Body of pancreas (tissue), 4 donors: ENCODE results near the gene GRHL1. TPM values are rescaled to one million over a fixed set of nuclear protein-coding genes. Genes with fewer than 3 reads are reported as not detected.

ENCODE experiments used
- ATAC-seq: fragments of 150-250 bp; one replicate; pipeline ENCODE4 v1.9.1; 2016
- DNase-seq, 4 donors: peaks; one replicate each; pipeline ENCODE4 v3.0.0-alpha.2; 2019
- H3K27ac ChIP-seq, 4 donors: fragments of 200-600 bp; sonication (generic); 1 replicate in 3 of 4; 2 replicates in 1 of 4; pipeline versions ENCODE4 v1.5.1 to v1.6.1; 2016 to 2019; ENCODE audit warnings: mild to moderate bottlenecking in 1 of 4, mixed read lengths in 1 of 4, moderate library complexity in 1 of 4
- H3K27me3 ChIP-seq, 2 donors: fragments of 200-600 bp; sonication (generic); one replicate each; pipeline ENCODE4 v1.6.0; 2016; ENCODE audit warnings: mild to moderate bottlenecking in 1 of 2
- H3K36me3 ChIP-seq, 2 donors: fragments of 200-600 bp; sonication (generic); replicated peaks in 1 of 2; 2 replicates each; pipeline ENCODE4 v1.5.1; 2016; ENCODE audit warnings: low read depth in 2 of 2; ENCODE audit not compliant: insufficient read depth in 1 of 2
- H3K4me1 ChIP-seq: fragments of 200-600 bp; sonication (generic); one replicate; pipeline ENCODE4 v1.6.0; 2016
- H3K4me3 ChIP-seq, 2 donors: fragments of 200-600 bp; sonication (generic); 1 replicate in 1 of 2; 2 replicates in 1 of 2; pipeline ENCODE4 v1.5.1; 2016 to 2019
- H3K9me3 ChIP-seq, 3 donors: fragments of 200-600 bp; sonication (generic); 1 replicate in 2 of 3; 2 replicates in 1 of 3; pipeline ENCODE4 v1.5.1; 2016
- CTCF ChIP-seq, 7 experiments: fragments of 450-650 bp in 4 of 7; fragments of 200-600 bp in 3 of 7; sonication (generic) in 3 of 7; IDR thresholded peaks; one replicate each; pipeline ENCODE4 v1.5.1; 2016 to 2019; ENCODE audit warnings: antibody characterized with exemption in 7 of 7
- POLR2A ChIP-seq, 3 donors: fragments of 450-650 bp; IDR thresholded peaks; one replicate each; pipeline ENCODE4 v1.6.1; 2016; ENCODE audit warnings: antibody characterized with exemption in 3 of 3, mild to moderate bottlenecking in 2 of 3
- WGBS, 2 donors: methylation state at CpG; one replicate each; pipeline ENCODE4 v1.1.5; 2017; 5-methylcytosine and 5-hydroxymethylcytosine counted together
- intact Hi-C: fragments of 100-400 bp; cut with DNase I; formaldehyde crosslinking; loops from one replicate; pipeline ENCODE4 v1.15.1; 2023
- total RNA-seq, 2 donors: library from RNA; depleted of rRNA; stranded (reverse); fragments of >200 nt; gene quantifications; one replicate each; pipeline ENCODE4 v1.1.0, GENCODE V29; 2016

GRHL1 gene
- total RNA-seq, 2 donors from 2014 or later, result 2.0 to 4.2 TPM

- H3K9me3 ChIP-seq, result no peaks in the 10 kb centered on the region
- no peak overlapping the region for H3K4me3 ChIP-seq
- DNase-seq (no peak), ATAC-seq (no peak)
- H3K36me3 ChIP-seq, result no peaks in the 10 kb centered on the region
- no peak overlapping the region for H3K27ac ChIP-seq
- 83 to 89% methylated on average over 7 of the region's 7 CpGs for WGBS, 2 donors
- TF ChIP-seq CTCF (IDR thresholded peaks at IDR 0.05) (no peak), POLR2A (IDR thresholded peaks at IDR 0.05) (no peak)
- H3K27me3 ChIP-seq, result no peaks in the 10 kb centered on the region
- intact Hi-C loops, result no loop called here
- H3K4me1 ChIP-seq, result no peaks in the 10 kb centered on the region
Measured at GRCh38 chr2:9964334-9964980, 13.0 kb downstream of the GRHL1 start.

- Histone ChIP-seq H3K4me3 (no peak overlapping the region), H3K36me3 (no peaks in the 10 kb centered on the region), H3K27me3 (no peaks in the 10 kb centered on the region), H3K9me3 (no peaks in the 10 kb centered on the region), H3K27ac (no peak overlapping the region), H3K4me1 (no peaks in the 10 kb centered on the region)
- ATAC-seq (no peak), DNase-seq (no peak)
- intact Hi-C loops, result no loop called here
- WGBS, 2 donors, result 84 to 89% methylated on average over 8 of the region's 8 CpGs
- TF ChIP-seq POLR2A (IDR thresholded peaks at IDR 0.05), result no peak
- TF ChIP-seq CTCF (IDR thresholded peaks at IDR 0.05), result no peak
Measured at GRCh38 chr2:9965119-9965822, 13.8 kb downstream of the GRHL1 start.

- H3K36me3 ChIP-seq, result no peaks in the 10 kb centered on the region
- WGBS, 2 donors, result 68 to 82% methylated on average over 3 of the region's 3 CpGs
- no peak overlapping the region for H3K4me3 ChIP-seq
- intact Hi-C loops, result no loop called here
- H3K9me3 ChIP-seq, result no peaks in the 10 kb centered on the region
- no peak for ATAC-seq
- TF ChIP-seq CTCF (IDR thresholded peaks at IDR 0.05) (no peak), POLR2A (IDR thresholded peaks at IDR 0.05) (no peak)
- no peaks in the 10 kb centered on the region for H3K4me1 ChIP-seq
- no peaks in the 10 kb centered on the region for H3K27me3 ChIP-seq
- DNase-seq, result no peak
- H3K27ac ChIP-seq, result no peak overlapping the region
Measured at GRCh38 chr2:9966491-9967022, 15.1 kb downstream of the GRHL1 start.

- ATAC-seq, result no peak
- intact Hi-C loops, result no loop called here
- TF ChIP-seq POLR2A (IDR thresholded peaks at IDR 0.05) (no peak), CTCF (IDR thresholded peaks at IDR 0.05) (no peak)
- no peaks in the 10 kb centered on the region for H3K27me3 ChIP-seq
- 86 to 89% methylated on average over 11 of the region's 11 CpGs for WGBS, 2 donors
- DNase-seq, result no peak
- H3K27ac ChIP-seq, result no peak overlapping the region
- H3K9me3 ChIP-seq, result no peaks in the 10 kb centered on the region
- no peaks in the 10 kb centered on the region for H3K36me3 ChIP-seq
- H3K4me3 ChIP-seq, result no peak overlapping the region
- H3K4me1 ChIP-seq, result no peaks in the 10 kb centered on the region
Measured at GRCh38 chr2:9967053-9967775, 15.7 kb downstream of the GRHL1 start.
